Gastrocnemius medialis (tissue), 4 donors: ENCODE measurements around the gene PRAMEF14. TPM values are rescaled to one million over a fixed set of nuclear protein-coding genes. Genes with fewer than 3 reads are reported as not detected.
"Not testable (repeated sequence)": the region's sequence is repeated elsewhere in the genome, so short reads cannot be mapped to it uniquely, and the experiment has no call there.

Experiments used
- ATAC-seq, 2 donors: fragments of 150-250 bp; one replicate each; pipeline ENCODE4 v1.9.1; 2016
- DNase-seq, 2 donors: peaks; one replicate each; pipeline ENCODE4 v3.0.0-alpha.2; 2019
- H3K27ac ChIP-seq, 4 donors: fragments of 200-600 bp; sonication (generic); 1 replicate in 1 of 4; 2 replicates in 3 of 4; pipeline ENCODE4 v1.5.1; 2016 to 2018; ENCODE audit warnings: mild to moderate bottlenecking in 2 of 4, moderate library complexity in 1 of 4
- H3K27me3 ChIP-seq, 3 donors: fragments of 200-600 bp; sonication (generic) in 2 of 3; 1 replicate in 1 of 3; 2 replicates in 2 of 3; pipeline versions ENCODE4 v1.5.1 to v1.6.0; 2016 to 2019; ENCODE audit warnings: mild to moderate bottlenecking in 1 of 3, moderate library complexity in 1 of 3
- H3K36me3 ChIP-seq, 2 donors: fragments of 200-600 bp; sonication (generic) in 1 of 2; one replicate each; pipeline ENCODE4 v1.5.1; 2017 to 2018
- H3K4me1 ChIP-seq, 2 donors: fragments of 200-600 bp; sonication (generic) in 1 of 2; one replicate each; pipeline ENCODE4 v1.5.1; 2016 to 2017; ENCODE audit warnings: mild to moderate bottlenecking in 2 of 2
- H3K4me3 ChIP-seq, 4 donors: fragments of 200-600 bp; sonication (generic) in 3 of 4; 1 replicate in 1 of 4; 2 replicates in 3 of 4; pipeline ENCODE4 v1.5.1; 2016 to 2019; ENCODE audit warnings: mild to moderate bottlenecking in 2 of 4
- H3K9me3 ChIP-seq, 3 donors: fragments of 200-600 bp; sonication (generic) in 2 of 3; 1 replicate in 1 of 3; 2 replicates in 2 of 3; pipeline ENCODE4 v1.5.1; 2016 to 2019
- in situ Hi-C, 4 donors: fragments of 200-750 bp; cut with MboI; loops; one replicate each; pipeline versions ENCODE4 v1.15.0 to v1.8.0; 2017; ENCODE audit warnings: low sequenced_read_pairs in 4 of 4
- intact Hi-C: fragments of 100-400 bp; cut with DNase I; formaldehyde crosslinking; loops from one replicate; pipeline ENCODE4 v1.15.1; 2023; ENCODE audit warnings: low total_unique reads
- total RNA-seq, 4 donors: library from RNA; depleted of rRNA; stranded (reverse); fragments of >200 nt; gene quantifications; one replicate each; pipeline versions ENCODE4 v1.1.0 to v1.2.3, GENCODE V29; 2016
- TF ChIP-seq, protein P1 (sequence below), 5 experiments: fragments of 450-650 bp in 3 of 5; fragments of 200-600 bp in 2 of 5; sonication (generic) in 2 of 5; IDR thresholded peaks in 4 of 5; conservative IDR thresholded peaks in 1 of 5; 1 replicate in 4 of 5; 2 replicates in 1 of 5; pipeline ENCODE4 v1.5.1; 2016 to 2019; ENCODE audit warnings: antibody characterized with exemption in 5 of 5, mild to moderate bottlenecking in 3 of 5, moderate library complexity in 3 of 5

PRAMEF14 gene
- total RNA-seq, 4 donors from 2014 or later: not detected

DNA sequence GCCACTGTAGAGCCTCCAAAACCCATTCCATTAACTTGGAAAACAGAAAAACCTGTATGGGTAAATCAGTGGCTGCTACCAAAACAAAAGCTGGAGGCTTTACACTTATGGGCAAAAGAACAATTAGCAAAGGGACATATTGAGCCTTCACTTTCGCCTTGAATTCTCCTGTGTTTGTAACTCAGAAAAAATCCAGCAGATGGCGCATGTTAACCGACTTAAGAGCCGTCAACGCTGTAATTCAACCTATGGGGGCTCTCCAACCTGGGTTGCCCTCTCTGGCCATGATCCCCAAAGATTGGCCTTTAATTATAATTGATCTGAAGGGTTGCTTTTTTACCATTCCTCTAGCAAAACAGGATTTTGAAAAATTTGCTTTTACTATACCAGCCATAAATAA lies 9.8 kb upstream of the PRAMEF14 start:
- H3K4me1 ChIP-seq, H3K27me3 ChIP-seq, H3K27ac ChIP-seq, H3K9me3 ChIP-seq, H3K36me3 ChIP-seq, in situ Hi-C loops, ATAC-seq, H3K4me3 ChIP-seq, intact Hi-C loops: not testable (repeated sequence)
- peak in 1 of 2 donors; percentile 4 for DNase-seq
- TF ChIP-seq, protein P1, sequence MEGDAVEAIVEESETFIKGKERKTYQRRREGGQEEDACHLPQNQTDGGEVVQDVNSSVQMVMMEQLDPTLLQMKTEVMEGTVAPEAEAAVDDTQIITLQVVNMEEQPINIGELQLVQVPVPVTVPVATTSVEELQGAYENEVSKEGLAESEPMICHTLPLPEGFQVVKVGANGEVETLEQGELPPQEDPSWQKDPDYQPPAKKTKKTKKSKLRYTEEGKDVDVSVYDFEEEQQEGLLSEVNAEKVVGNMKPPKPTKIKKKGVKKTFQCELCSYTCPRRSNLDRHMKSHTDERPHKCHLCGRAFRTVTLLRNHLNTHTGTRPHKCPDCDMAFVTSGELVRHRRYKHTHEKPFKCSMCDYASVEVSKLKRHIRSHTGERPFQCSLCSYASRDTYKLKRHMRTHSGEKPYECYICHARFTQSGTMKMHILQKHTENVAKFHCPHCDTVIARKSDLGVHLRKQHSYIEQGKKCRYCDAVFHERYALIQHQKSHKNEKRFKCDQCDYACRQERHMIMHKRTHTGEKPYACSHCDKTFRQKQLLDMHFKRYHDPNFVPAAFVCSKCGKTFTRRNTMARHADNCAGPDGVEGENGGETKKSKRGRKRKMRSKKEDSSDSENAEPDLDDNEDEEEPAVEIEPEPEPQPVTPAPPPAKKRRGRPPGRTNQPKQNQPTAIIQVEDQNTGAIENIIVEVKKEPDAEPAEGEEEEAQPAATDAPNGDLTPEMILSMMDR (IDR thresholded peaks at IDR 0.05 in 4 of 5, conservative IDR thresholded peaks at IDR 0.05 in 1 of 5): peak; percentile 43 to 66 (median 55)

DNA sequence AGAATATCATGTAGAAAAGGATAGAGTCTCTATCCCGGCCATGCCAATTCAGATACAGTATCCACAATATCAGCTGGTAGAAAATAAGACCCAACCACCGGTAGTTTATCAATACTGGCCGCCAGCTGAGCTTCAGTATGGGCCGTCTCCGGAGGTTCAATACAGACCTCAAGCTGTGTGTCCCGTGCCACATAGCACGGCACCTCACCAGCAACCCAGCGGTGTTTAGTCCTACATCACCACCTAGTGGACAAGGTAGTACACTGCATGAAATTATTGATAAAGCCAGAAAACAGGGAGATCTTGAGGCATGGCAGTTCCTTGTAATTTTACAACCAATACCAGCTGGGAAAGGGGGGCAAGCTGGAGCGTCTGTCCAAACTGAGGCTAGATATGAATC lies 7.5 kb upstream of the PRAMEF14 start:
- ATAC-seq, H3K4me3 ChIP-seq, H3K4me1 ChIP-seq, H3K9me3 ChIP-seq, DNase-seq, in situ Hi-C loops, H3K27ac ChIP-seq, H3K27me3 ChIP-seq, intact Hi-C loops, H3K36me3 ChIP-seq: not testable (repeated sequence)

DNA sequence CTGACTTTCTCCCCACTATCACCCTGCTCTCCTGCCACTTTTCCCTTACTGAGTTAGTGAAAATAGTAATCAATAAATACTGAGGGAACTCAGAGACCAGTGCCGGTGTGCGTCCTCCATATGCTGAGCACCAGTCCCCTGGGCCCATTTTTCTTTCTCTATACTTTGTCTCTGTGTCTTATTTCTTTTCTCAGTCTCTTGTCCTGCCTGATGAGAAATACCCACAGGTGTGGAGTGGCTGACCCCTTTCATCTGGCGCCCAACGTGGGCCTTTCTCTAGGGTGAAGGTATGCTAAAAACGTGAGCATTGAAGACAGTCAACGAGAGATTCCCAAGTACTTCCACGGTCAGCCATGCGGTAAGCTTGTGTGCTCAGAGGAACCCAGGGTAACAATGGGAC lies 6.5 kb upstream of the PRAMEF14 start:
- H3K36me3 ChIP-seq, ATAC-seq, DNase-seq, H3K27ac ChIP-seq, H3K27me3 ChIP-seq, H3K4me1 ChIP-seq, intact Hi-C loops, H3K9me3 ChIP-seq, in situ Hi-C loops, H3K4me3 ChIP-seq: not testable (repeated sequence)

DNA sequence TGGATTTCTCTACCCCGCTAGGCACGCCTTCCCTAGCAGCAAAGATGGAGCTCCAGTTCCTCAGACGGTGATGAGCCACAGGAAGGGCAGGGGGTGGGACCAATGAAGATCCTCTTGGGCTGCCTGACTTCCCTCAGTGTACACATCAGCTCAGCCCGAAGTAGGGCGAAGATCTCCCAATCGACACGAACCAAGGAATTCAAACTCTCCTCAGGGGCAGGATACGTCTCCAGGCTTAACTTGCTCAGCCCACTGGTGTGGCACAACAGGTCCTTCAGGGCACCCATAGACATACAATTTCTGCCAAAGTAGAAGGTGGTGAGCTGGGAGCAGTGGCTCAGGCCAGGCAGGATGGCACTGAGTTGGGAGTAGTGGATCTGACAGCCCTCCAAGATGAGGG lies 4.4 kb downstream of the PRAMEF14 start:
- H3K9me3 ChIP-seq, H3K4me3 ChIP-seq, intact Hi-C loops, H3K36me3 ChIP-seq, ATAC-seq, DNase-seq, H3K4me1 ChIP-seq, H3K27ac ChIP-seq, in situ Hi-C loops, H3K27me3 ChIP-seq: not testable (repeated sequence)

DNA sequence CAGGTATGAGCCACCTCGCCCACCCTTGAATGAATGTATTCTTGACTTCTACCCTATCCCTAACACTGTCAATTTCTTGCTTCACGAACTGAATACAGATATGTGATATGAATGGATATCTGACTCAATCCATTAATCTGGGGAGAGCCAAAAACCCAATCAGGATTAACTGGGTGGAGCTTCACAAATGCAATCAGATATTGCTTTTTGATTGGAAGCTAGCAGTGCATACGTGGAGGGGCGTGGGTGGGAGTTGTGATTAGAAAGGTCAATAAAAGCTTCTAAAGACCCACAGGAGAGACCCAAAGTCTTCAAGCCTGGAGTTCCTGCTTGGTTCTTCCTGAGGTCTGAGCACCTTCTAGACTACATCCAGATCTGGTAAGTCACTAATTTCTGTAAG lies 31.7 kb downstream of the PRAMEF14 start, which contains the start of gene PRAMEF15:
Gene PRAMEF15 (plus strand): TSS at position 301 of the 400 bp plus-strand sequence. CDS start 2,827 bp downstream, outside the sequence.
- H3K4me3 ChIP-seq, H3K27me3 ChIP-seq, intact Hi-C loops, ATAC-seq, H3K27ac ChIP-seq, H3K4me1 ChIP-seq, in situ Hi-C loops, DNase-seq, H3K9me3 ChIP-seq, H3K36me3 ChIP-seq: not testable (repeated sequence)

DNA sequence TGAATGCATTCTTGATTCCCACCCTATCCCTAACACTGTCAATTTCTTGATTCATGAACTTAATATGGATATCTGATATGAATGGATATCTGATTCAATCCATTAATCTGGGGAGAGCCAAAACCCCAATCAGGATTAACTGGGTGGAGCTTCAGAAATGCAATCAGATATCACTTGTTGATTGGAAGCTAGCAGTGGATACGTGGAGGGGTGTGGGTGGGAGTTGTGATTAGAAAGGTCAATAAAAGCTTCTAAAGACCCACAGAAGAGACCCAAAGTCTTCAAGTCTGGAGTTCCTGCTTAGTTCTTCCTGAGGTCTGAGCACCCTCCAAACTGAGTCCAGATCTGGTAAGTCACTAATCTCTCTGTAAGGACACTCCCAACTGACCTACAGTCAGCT lies 43.7 kb downstream of the PRAMEF14 start, which contains the start of gene PRAMEF33:
Gene PRAMEF33 (plus strand): TSS at position 301 of the 400 bp plus-strand sequence. CDS start 2,416 bp downstream, outside the sequence.
- H3K4me3 ChIP-seq, ATAC-seq, in situ Hi-C loops, DNase-seq, H3K4me1 ChIP-seq, intact Hi-C loops, H3K27ac ChIP-seq, H3K9me3 ChIP-seq, H3K27me3 ChIP-seq, H3K36me3 ChIP-seq: not testable (repeated sequence)

DNA sequence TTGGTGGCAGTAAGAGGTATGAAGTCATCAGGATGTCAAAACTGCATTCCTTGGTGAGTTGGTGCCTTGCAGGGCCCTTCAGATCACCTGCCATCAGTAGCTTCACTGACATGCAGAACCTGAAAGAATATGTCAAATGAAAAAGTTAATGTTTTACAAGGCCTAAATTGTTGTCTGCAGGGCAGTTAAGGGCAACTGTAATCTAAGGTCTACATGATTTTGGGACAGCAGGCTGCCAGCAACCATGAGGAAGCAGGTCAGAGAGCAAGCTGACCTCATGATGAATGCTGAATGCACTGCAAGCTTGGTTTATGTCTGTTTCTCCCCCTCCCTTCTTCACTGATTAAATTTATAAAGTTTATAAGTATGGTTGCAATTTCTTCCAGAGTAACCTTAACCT lies 44.7 kb downstream of the PRAMEF14 start:
- H3K27me3 ChIP-seq, intact Hi-C loops, H3K4me1 ChIP-seq, H3K9me3 ChIP-seq, H3K4me3 ChIP-seq, in situ Hi-C loops, ATAC-seq, H3K27ac ChIP-seq, H3K36me3 ChIP-seq, DNase-seq: not testable (repeated sequence)

DNA sequence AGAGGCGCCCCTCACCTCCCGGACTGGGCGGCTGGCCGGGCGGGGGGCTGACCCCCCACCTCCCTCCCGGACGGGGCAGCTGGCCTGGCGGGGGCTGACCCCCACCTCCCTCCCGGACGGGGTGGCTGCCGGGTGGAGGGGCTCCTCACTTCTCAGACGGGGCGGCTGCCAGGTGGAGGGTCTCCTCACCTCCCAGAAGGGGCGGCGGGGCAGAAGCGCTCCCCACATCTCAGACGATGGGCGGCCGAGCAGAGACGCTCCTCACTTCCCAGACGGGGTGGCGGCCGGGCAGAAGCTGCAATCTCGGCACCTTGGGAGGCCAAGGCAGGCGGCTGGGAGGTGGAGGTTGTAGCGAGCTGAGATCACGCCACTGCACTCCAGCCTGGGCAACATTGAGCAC lies 48.2 kb downstream of the PRAMEF14 start:
- H3K4me3 ChIP-seq, H3K27me3 ChIP-seq, DNase-seq, H3K27ac ChIP-seq, ATAC-seq, H3K4me1 ChIP-seq, intact Hi-C loops, H3K9me3 ChIP-seq, H3K36me3 ChIP-seq, in situ Hi-C loops: not testable (repeated sequence)

DNA sequence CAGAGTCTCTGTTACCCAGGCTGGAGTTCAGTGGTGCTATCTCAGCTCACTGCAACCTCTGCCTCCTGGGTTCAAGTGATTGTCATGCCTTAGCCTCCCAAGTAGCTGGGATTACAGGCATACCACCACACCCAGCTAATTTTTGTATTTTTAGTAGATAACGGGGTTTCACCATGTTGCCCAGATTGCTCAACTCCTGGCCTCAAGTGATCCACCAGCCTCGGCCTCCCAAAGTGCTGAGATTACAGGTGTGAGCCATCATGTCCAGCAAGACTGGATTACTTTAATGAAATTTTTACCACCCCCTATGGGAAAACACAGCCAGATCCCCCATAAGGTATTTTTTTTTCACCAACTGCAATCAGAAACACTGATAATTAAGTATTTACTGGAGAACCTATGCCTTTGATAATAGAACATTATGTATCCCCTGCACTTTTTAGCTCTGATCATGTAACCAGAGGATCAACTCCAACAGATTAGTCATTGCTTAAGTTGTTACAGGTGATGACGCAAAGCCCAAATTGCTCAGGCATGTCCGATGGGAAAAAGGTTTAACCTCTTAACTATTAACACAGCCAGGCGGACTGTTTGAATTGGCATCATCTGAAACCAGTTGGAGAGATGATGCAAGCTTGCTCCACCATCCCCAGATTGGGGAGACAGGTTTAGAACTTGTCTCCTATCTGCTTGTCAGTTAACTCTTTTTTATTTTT lies 49.6 kb downstream of the PRAMEF14 start:
- H3K9me3 ChIP-seq, H3K4me3 ChIP-seq, H3K27ac ChIP-seq, H3K4me1 ChIP-seq, DNase-seq, intact Hi-C loops, H3K27me3 ChIP-seq, H3K36me3 ChIP-seq, ATAC-seq, in situ Hi-C loops: not testable (repeated sequence)
